Measurements from ENCODE around the gene NCR3LG1. TPM values are rescaled to one million over a fixed set of nuclear protein-coding genes. Genes with fewer than 3 reads are reported as not detected.

NCR3LG1 gene
- total RNA-seq, 1 experiment from 2014 or later, result 1.8 TPM

- in situ Hi-C loops (cut with HindIII; ENCODE audit: low sequenced_read_pairs), result no loop called here
- DNase-seq (ENCODE audit: low spot score), result no peak
These were observed 38.5 kb downstream of the NCR3LG1 start for GRCh38 chr11:17389957-17390649.

DNA sequence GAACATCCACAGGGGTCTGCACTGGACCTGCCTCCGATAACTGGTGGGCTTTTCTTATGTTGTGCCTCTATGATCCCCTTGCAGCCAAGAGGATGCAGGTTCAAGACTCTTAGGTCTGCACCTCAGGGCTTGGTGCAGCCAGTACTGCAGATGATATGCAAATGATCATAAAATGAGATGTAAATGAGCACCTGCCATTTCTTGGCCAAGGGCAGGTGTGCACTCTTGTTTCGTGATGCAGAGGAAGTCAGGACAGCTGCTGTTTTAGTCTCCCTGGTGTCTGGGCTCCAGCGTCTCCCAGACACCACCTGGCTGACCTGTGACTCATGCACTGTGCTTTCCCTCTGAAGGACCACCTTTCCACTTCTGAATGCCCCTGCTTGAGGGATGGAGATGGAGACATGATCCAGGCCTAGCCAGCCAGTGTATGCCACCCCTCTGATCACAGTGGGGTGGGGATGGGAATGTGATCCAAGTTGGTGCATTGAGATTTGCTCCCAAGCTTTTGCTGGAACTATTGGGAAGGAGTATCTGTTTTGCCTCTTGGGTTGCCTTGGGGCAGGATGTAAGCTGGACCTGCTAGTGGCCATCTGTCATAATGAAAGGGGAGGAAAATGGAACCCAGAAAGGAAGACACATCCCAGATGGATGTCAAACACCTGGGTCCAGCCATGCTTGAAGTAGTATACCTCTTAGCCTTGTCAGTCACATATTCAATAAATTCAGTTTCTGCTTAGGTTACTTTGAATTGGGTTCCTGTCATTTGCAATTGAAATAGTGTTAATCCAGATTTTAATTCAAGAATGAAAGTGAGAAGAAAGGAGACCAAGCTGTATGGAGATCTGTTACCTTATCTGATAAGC, 40.1 kb downstream of the NCR3LG1 start:
- DNase-seq (ENCODE audit: low spot score), result no peak
- in situ Hi-C loops (cut with HindIII; ENCODE audit: low sequenced_read_pairs), result no loop called here

- no peak for DNase-seq (ENCODE audit: low spot score)
- in situ Hi-C loops (cut with HindIII; ENCODE audit: low sequenced_read_pairs), result no loop called here
These were observed 41.3 kb downstream of the NCR3LG1 start for GRCh38 chr11:17392872-17393271.

GRCh38 chr11:17393472-17393871, 41.9 kb downstream of the NCR3LG1 start:
- no peak for DNase-seq (ENCODE audit: low spot score)
- in situ Hi-C loops (cut with HindIII; ENCODE audit: low sequenced_read_pairs), result no loop called here

GRCh38 chr11:17394743-17395390, 43.3 kb downstream of the NCR3LG1 start:
- in situ Hi-C loops (cut with HindIII; ENCODE audit: low sequenced_read_pairs), result no loop called here
- DNase-seq (ENCODE audit: low spot score), result no peak

DNA sequence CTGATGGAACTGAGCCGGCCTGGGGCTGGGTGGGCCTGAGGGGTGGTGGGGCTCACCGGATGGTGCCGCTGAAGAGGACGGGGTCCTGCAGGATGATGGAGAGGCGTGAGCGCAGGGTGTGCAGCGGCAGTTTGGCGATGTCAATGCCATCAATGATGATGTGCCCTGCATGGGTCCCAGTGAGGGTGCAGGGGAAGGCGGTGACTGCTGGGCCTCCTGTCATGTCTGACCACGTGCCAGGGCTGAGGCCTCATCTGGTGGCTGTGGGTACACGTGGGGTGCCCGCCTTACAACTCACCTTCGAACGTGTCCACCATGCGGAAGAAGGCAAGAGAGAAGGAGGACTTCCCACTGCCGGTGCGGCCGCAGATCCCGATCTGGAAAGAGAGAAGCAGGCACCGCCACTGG, 44.0 kb downstream of the NCR3LG1 start:
- in situ Hi-C loops (cut with HindIII; ENCODE audit: low sequenced_read_pairs), result no loop called here
- no peak for DNase-seq (ENCODE audit: low spot score)

GRCh38 chr11:17395978-17396377, 44.4 kb downstream of the NCR3LG1 start:
- in situ Hi-C loops (cut with HindIII; ENCODE audit: low sequenced_read_pairs), result no loop called here
- DNase-seq (ENCODE audit: low spot score), result no peak

DNA sequence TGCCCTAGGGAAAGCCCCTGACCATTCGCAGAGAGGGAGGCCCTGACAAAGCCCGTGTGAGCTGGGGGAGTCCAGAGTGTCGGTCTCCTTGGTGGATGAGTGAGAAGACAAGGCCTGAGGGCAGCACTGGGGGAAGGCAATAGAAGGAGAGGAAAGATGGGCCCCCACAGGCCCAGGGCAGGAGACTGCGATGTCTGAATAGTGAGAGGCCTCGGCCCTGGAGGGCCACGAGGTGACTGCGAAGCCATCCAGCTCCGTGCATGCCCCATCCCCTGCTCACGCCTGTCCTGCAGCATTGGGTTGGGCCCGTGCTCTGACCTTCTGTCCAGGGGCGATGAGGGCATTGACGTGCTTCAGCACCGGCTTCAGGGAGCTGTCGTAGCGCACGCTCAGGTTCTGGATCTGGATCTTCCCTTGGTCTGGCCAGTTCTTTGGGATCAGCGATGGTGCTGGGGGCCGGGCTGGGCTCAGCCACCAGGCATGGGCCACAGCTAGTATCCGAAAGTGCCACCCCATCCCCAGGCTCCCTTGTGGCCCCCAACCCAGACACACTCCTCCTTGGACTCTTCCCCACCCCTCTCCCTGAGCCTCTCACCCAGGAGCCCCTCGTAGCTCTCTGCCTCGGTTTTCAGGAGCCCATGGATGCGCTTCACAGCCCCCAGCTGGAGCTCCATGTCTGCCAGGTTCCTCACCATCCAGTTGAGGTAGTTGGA, 45.2 kb downstream of the NCR3LG1 start:
- DNase-seq (ENCODE audit: low spot score), result no peak
- in situ Hi-C loops (cut with HindIII; ENCODE audit: low sequenced_read_pairs), result no loop called here

DNA sequence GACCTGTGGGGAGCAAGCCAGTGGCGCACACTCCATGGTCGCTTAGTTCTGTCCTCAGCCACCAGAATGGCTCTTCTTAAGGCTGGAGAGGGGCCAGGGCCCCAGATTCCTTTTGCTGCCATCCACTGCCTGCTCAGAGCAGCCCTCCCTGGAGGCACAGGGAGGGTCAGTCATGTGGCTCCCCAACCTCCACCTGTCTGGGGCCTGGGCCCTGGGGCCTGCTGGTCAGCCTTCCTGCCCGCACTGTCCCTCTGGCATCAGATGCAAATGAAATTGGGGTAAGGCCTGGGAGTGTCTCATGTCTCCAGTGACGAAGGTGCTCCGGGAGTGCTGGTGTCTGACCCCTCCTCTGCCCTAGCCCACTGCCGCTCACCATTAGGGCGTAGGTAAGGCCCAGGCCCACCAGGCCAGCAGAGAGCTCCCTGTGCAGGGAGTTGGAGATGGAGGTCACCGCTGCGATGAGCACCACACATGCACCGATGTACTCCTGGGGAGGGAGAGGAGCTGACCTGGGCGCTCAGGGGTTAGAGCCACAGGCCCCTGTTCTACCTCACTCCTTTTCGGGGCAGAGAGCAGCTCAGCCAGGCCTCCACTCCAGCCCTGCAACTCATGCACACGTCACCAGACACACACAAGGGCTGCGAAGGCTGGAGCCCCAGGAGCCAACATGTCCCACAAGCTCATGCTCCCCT, 45.9 kb downstream of the NCR3LG1 start:
- in situ Hi-C loops (cut with HindIII; ENCODE audit: low sequenced_read_pairs), result no loop called here
- DNase-seq (ENCODE audit: low spot score), result no peak

- no peak for DNase-seq (ENCODE audit: low spot score)
- in situ Hi-C loops (cut with HindIII; ENCODE audit: low sequenced_read_pairs), result no loop called here
These were observed 47.6 kb downstream of the NCR3LG1 start for GRCh38 chr11:17399236-17399635.

- DNase-seq (ENCODE audit: low spot score), result no peak
- in situ Hi-C loops (cut with HindIII; ENCODE audit: low sequenced_read_pairs), result no loop called here
These were observed 48.6 kb downstream of the NCR3LG1 start for GRCh38 chr11:17400048-17400775.

DNA sequence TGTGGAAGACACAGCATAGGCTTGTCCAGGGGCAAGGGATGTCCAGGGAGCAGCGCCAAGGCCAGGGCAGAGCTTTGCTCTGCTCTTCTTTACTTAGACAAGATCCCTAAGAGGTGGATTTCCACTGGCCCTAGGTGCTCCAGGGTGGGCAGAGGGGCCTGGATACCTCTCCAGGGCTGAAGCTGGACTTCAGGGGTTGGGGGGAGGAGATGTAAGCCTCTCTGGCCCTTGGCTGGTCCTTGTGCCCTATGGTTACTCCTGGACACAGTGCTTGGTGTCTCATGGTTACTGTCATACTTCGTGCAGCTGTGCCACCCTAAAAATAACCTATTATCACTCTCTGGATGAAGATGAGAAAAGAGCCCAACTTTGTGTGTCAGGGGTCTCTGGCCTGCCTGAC, 49.7 kb downstream of the NCR3LG1 start:
- no peak for DNase-seq (ENCODE audit: low spot score)
- in situ Hi-C loops (cut with HindIII; ENCODE audit: low sequenced_read_pairs), result no loop called here

DNA sequence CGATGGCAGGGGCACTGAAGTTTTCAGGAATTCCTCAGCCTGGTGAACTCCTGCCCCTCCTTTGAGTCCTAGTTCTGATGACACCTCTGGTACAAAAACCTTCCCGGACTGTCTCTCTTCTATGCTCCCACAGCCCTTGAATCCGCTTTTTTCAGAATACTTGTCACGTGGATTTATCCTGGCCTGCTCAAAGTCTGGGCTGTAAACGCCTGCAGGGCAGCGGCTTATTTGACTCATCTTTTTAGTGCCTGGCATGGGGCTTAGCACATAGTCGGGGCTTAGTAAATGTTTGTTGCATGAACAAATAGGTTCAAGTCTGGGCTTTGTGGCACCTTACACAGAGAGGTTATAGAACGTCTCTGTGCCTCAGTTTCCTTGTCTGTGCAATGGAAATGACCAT, 50.2 kb downstream of the NCR3LG1 start:
- DNase-seq (ENCODE audit: low spot score), result no peak
- in situ Hi-C loops (cut with HindIII; ENCODE audit: low sequenced_read_pairs), result no loop called here

DNA sequence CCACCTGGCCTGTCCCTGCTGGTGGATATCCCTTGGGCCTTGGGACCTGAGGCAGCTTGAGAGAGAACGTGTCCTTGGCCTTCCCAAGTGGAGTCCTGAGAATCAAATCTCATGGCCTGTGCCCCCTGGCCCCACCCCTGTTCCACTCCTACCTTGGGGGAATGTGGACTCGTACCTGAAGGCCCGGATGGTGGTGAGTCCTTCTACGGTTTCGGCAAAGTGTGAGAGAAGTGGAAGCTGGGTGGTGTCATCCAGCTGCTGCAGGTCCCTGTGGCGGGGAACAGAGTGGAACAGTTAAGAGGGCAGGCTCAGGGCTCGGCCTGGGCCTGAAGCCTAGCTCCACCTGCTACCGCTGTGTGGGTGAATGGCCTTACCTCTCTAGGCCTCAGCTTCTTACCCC, 50.9 kb downstream of the NCR3LG1 start:
- in situ Hi-C loops (cut with HindIII; ENCODE audit: low sequenced_read_pairs), result no loop called here
- DNase-seq (ENCODE audit: low spot score), result no peak

DNA sequence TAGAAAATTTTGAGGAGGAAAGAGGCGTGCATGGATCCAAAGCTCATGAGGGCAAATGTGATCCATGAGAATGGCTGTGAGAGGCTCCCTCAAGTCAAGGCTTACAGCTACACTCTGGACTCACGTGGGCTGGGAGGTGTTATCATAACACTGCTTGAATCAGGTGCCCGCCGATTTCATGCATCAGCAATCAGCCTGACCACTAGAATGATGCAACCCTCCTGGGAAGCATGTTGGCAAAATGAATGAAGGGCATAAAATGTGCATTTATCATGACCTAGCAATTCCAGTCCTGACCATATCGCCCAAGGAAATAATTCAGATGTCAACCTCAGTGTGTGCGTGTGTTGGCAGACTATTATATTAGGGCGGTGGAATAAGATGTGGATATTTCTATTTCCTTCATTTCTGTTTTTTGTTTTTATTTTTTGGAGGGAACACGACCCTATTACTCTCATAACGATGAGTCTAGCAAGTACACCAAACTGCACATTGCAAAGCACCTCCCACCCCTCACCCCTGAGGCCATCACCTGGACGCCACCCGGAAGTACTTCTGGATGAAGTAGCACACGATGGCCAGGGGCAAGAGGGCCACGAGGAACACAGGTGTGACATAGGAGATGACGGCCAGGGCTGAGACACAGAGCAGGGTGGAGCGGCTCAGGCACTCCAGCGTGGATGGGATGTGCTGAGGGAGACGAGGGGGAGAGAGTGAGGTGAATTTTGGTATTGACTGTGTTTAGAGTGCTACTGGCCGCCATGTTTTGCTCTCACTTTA, 52.6 kb downstream of the NCR3LG1 start:
- in situ Hi-C loops (cut with HindIII; ENCODE audit: low sequenced_read_pairs), result no loop called here
- no peak for DNase-seq (ENCODE audit: low spot score)

DNA sequence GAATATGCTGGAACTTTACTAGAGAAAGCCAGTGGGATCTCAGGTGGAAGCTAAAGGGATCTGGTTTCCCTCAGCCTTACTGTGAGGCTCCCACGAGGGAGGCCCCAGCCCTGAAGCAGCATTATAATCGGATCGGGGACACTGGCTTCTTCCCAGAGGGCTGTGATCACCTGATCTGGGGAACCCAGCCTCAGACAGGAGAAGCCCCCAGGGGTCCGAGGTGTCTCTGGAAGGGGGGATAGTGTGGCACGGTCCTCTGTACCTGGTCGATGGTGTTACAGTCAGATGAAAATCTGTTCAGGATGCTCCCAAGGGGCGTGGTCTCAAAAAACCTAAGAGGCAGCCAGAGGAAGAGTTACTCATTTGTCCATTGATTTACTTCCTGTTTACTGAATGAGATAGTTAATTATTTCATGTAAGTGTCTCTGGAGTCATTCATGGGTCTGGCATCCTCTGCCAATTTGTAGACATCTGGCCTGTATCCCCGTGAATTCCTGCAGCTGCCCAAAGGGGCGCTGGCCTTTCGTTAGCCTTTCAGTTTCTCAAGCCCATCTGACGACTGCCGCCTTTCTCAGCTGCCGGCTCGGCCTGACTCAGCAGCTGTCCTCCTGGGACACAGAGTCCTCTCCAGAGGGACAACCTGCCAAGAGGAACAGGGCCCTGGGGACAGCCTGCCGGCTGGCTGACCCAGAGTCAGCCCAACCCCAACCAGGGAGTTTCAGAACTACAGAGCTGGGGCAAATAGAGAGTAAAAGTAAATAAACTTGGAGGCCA, 53.8 kb downstream of the NCR3LG1 start:
- in situ Hi-C loops (cut with HindIII; ENCODE audit: low sequenced_read_pairs), result no loop called here

More for the DNA sequence above, 53.8 kb downstream of the NCR3LG1 start:
- DNase-seq (ENCODE audit: low spot score), result no peak
